Esophagus squamous epithelium (tissue), 4 donors: ENCODE measurements around the gene GAGE12C.
"Not testable (repeated sequence)": the region's sequence is repeated elsewhere in the genome, so short reads cannot be mapped to it uniquely, and the experiment has no call there.

Source experiments
- CTCF ChIP-seq, 6 experiments: fragments of 450-650 bp in 4 of 6; fragments of 200-600 bp in 2 of 6; sonication (generic) in 2 of 6; IDR thresholded peaks; one replicate each; pipeline ENCODE4 v1.5.1; 2016 to 2019; ENCODE audit warnings: antibody characterized with exemption in 6 of 6, mild to moderate bottlenecking in 4 of 6, moderate library complexity in 4 of 6
- POLR2A ChIP-seq, 4 donors: fragments of 450-650 bp; IDR thresholded peaks; one replicate each; pipeline ENCODE4 v1.6.1; 2017; ENCODE audit warnings: antibody characterized with exemption in 4 of 4, mild to moderate bottlenecking in 4 of 4, moderate library complexity in 3 of 4

GRCh38 chrX:49560542-49560941 is 28.6 kb downstream of the GAGE12C start, which contains the start of gene GAGE12F:
- TF ChIP-seq POLR2A, CTCF (IDR thresholded peaks at IDR 0.05): not testable (repeated sequence)
